SU-DHL-6 (cell line): Measurements from ENCODE around the gene ZMYM2.

Experiments
- CTCF ChIP-seq: fragments of 200-600 bp; sonication (generic); IDR thresholded peaks from one replicate; pipeline ENCODE4 v1.5.1; 2017; ENCODE audit warnings: antibody characterized with exemption, mild to moderate bottlenecking, low read length, moderate library complexity; ENCODE audit not compliant: insufficient read depth, poor library complexity, severe bottlenecking
- EZH2phosphoT487 ChIP-seq: fragments of 200-600 bp; sonication (generic), shearing (Covaris generic); conservative IDR thresholded peaks from 2 replicates; pipeline ENCODE4 v1.6.1; 2018; ENCODE audit warnings: mild to moderate bottlenecking, antibody characterized with exemption, low read length, moderate library complexity, mixed read lengths

- no peak for TF ChIP-seq CTCF
- TF ChIP-seq EZH2phosphoT487: no peak
Observed at GRCh38 chr13:20043207-20043925, 84.8 kb downstream of the ZMYM2 start.
